Mesenchymal stem cell (in vitro differentiated cells and primary cell): ENCODE data around the gene AUTS2.

Source experiments
- DNase-seq: peaks from one replicate; pipeline ENCODE4 v3.0.0-alpha.2; 2013
- H2AFZ ChIP-seq: one replicate; pipeline ENCODE4 v1.6.1; 2013; ENCODE audit warnings: low read depth, mild to moderate bottlenecking, control low read depth, inconsistent platforms, low read length, moderate library complexity
- H2AK5ac ChIP-seq: 2 replicates; pipeline ENCODE4 v1.6.1; 2013; ENCODE audit warnings: low read length, moderate library complexity, mild to moderate bottlenecking, inconsistent platforms; ENCODE audit not compliant: severe bottlenecking
- H2BK120ac ChIP-seq: one replicate; pipeline ENCODE4 v1.6.1; 2013; ENCODE audit warnings: low read depth, mild to moderate bottlenecking, inconsistent platforms, low read length, moderate library complexity
- H2BK12ac ChIP-seq, 2 experiments: one replicate each; pipeline ENCODE4 v1.6.1; 2013; ENCODE audit warnings: inconsistent platforms in 2 of 2, low read length in 2 of 2, mild to moderate bottlenecking in 2 of 2, moderate library complexity in 2 of 2, control low read depth in 1 of 2
- H2BK15ac ChIP-seq: one replicate; pipeline ENCODE4 v1.6.1; 2013; ENCODE audit warnings: mild to moderate bottlenecking, low read depth, inconsistent platforms; ENCODE audit not compliant: poor library complexity, severe bottlenecking
- H2BK5ac ChIP-seq: 2 replicates; pipeline ENCODE4 v1.6.1; 2013; ENCODE audit warnings: low read depth, mild to moderate bottlenecking, low read length, control low read depth, inconsistent platforms; ENCODE audit not compliant: poor library complexity, severe bottlenecking
- H3K14ac ChIP-seq, 2 experiments: one replicate each; pipeline ENCODE4 v1.6.1; 2013; ENCODE audit warnings: inconsistent platforms in 2 of 2, low read length in 2 of 2, control low read depth in 1 of 2, mild to moderate bottlenecking in 1 of 2, moderate library complexity in 1 of 2
- H3K18ac ChIP-seq, 2 experiments: one replicate each; pipeline ENCODE4 v1.6.1; 2013; ENCODE audit warnings: inconsistent platforms in 2 of 2, low read length in 2 of 2, control low read depth in 1 of 2, low read depth in 1 of 2, mild to moderate bottlenecking in 1 of 2
- H3K23ac ChIP-seq, 2 experiments: one replicate each; pipeline ENCODE4 v1.6.1; 2013; ENCODE audit warnings: inconsistent platforms in 2 of 2, low read length in 2 of 2, mild to moderate bottlenecking in 2 of 2, moderate library complexity in 2 of 2, control low read depth in 1 of 2
- H3K27ac ChIP-seq: 2 replicates; pipeline ENCODE4 v1.5.1; 2013; ENCODE audit warnings: mild to moderate bottlenecking, moderate library complexity, low read length, control low read depth, inconsistent platforms; ENCODE audit not compliant: poor library complexity, severe bottlenecking
- H3K27me3 ChIP-seq, 2 experiments: 2 replicates each; pipeline versions ENCODE4 v1.6.1 to v1.7.0; 2013; ENCODE audit warnings: low read length in 2 of 2, mild to moderate bottlenecking in 2 of 2, moderate library complexity in 2 of 2, control low read depth in 1 of 2, inconsistent platforms in 1 of 2; ENCODE audit not compliant: control insufficient read depth in 1 of 2, insufficient read depth in 1 of 2
- H3K36me3 ChIP-seq, 2 experiments: 2 replicates each; pipeline versions ENCODE4 v1.6.1 to v1.7.0; 2013; ENCODE audit warnings: low read length in 2 of 2, control low read depth in 1 of 2, inconsistent platforms in 1 of 2, low read depth in 1 of 2, mild to moderate bottlenecking in 1 of 2; ENCODE audit not compliant: insufficient read depth in 2 of 2, control insufficient read depth in 1 of 2
- H3K4ac ChIP-seq, 2 experiments: one replicate each; pipeline ENCODE4 v1.6.1; 2013; ENCODE audit warnings: inconsistent platforms in 2 of 2, low read length in 2 of 2, mild to moderate bottlenecking in 2 of 2, moderate library complexity in 2 of 2, control low read depth in 1 of 2, low read depth in 1 of 2
- H3K4me1 ChIP-seq: 2 replicates; pipeline ENCODE4 v1.6.1; 2013; ENCODE audit warnings: low read depth, low read length, control low read depth; ENCODE audit not compliant: control insufficient read depth, insufficient read depth
- H3K4me2 ChIP-seq: 2 replicates; pipeline ENCODE4 v1.6.1; 2013; ENCODE audit warnings: low read length, mild to moderate bottlenecking, inconsistent platforms; ENCODE audit not compliant: poor library complexity, severe bottlenecking
- H3K4me3 ChIP-seq, 2 experiments: 2 replicates each; pipeline versions ENCODE4 v1.5.1 to v1.7.0; 2013; ENCODE audit warnings: low read length in 2 of 2, mild to moderate bottlenecking in 2 of 2, control low read depth in 1 of 2, low read depth in 1 of 2; ENCODE audit not compliant: insufficient read depth in 1 of 2
- H3K79me1 ChIP-seq: replicated peaks from 2 replicates; pipeline ENCODE4 v1.6.1; 2013; ENCODE audit warnings: mild to moderate bottlenecking, control low read depth, low read length, inconsistent platforms; ENCODE audit not compliant: poor library complexity, severe bottlenecking
- H3K9ac ChIP-seq: 2 replicates; pipeline ENCODE4 v1.7.0; 2013; ENCODE audit warnings: mild to moderate bottlenecking, low read length, moderate library complexity
- H3K9me3 ChIP-seq: 2 replicates; pipeline ENCODE4 v1.7.0; 2013; ENCODE audit warnings: mild to moderate bottlenecking, low read length; ENCODE audit not compliant: control insufficient read depth
- H4K8ac ChIP-seq: one replicate; pipeline ENCODE4 v1.6.1; 2013; ENCODE audit warnings: inconsistent platforms, mild to moderate bottlenecking, low read length, moderate library complexity
- H4K91ac ChIP-seq: one replicate; pipeline ENCODE4 v1.6.1; 2013; ENCODE audit warnings: mild to moderate bottlenecking, low read length, inconsistent platforms
- WGBS: methylation state at CpG from one replicate; pipeline ENCODE4 v1.1.7; 2013; ENCODE audit warnings: mixed read lengths; 5-methylcytosine and 5-hydroxymethylcytosine counted together

The AUTS2 gene

DNA sequence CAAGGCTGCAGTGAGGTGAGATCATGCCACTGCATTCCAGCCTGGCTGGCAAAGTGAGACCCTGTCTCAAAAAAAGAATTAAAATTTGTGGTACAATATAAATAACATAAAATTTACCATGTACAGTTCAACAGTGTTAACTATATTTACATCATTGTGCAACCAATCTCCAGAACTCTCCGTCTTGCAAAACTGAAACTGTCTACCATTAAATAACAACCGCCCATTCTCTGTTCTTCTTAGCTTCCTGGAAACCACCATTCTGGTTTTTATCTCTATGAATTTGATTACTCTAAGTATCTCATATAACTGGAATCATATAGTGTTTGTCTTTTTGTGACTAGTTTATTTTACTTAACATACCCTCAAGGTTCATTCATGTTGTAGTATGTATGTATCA, 167.6 kb downstream of the AUTS2 start:
- Histone ChIP-seq H3K4me3 (no peak overlapping the region), H3K4me1 (peaks cover 2% of the 10 kb centered on the region), H3K79me1 (peaks cover 18% of the 10 kb centered on the region), H2AK5ac (no peak overlapping the region), H4K91ac (no peak overlapping the region), H3K4me2 (no peak overlapping the region), H2BK12ac (no peak overlapping the region), H3K18ac (no peak overlapping the region), H3K9me3 (no peaks in the 10 kb centered on the region), H3K36me3 (no peaks in the 10 kb centered on the region), H2BK120ac (no peak overlapping the region), H4K8ac (no peak overlapping the region), H3K14ac (no peak overlapping the region), H3K4ac (no peak overlapping the region), H2BK5ac (no peak overlapping the region), H2AFZ (no peak overlapping the region), H3K27ac (no peak overlapping the region), H3K23ac (no peak overlapping the region), H2BK15ac (no peak overlapping the region), H3K9ac (no peak overlapping the region), H3K27me3 (no peaks in the 10 kb centered on the region)
- DNase-seq = no peak
- WGBS = 89% methylated on average over 2 of the region's 2 CpGs

DNA sequence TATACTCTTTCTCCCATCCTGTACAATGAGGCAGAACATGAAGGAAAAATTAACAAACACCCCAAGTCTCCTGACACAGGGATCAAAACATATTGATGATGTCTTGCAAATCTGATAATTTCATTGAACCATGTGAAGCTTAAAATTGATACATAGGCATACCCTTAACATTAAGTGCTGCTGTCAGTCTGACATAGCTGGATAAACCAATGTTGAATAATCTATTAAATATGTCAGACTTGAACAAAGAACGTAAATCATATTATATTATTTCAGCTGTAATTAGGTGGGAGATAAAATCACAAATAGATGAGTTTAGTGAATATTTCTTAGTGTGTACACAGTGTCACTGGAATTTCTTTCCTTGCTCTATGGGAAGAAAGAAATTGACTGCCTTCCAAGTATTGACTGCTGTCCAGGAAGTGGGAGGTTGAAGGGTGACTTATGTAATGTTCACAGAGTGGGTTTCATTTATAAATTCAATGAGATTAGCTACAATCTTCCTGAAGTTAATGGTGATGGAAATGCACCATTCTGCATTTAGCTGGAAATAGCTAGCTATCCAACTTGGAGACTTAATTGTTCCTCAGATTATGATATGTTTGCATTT, 170.8 kb downstream of the AUTS2 start:
- no peak overlapping the region for H3K9ac ChIP-seq
- H2AK5ac ChIP-seq = no peak overlapping the region
- H3K18ac ChIP-seq = no peak overlapping the region
- no peak overlapping the region for H2AFZ ChIP-seq
- no peak overlapping the region for H3K4me2 ChIP-seq
- H3K79me1 ChIP-seq = peaks cover 21% of the 10 kb centered on the region
- no CpG with 5 or more reads among the region's 1 CpG for WGBS
- no peaks in the 10 kb centered on the region for H3K27me3 ChIP-seq
- H3K4ac ChIP-seq = no peak overlapping the region
- H3K36me3 ChIP-seq = no peaks in the 10 kb centered on the region
- no peak overlapping the region for H4K8ac ChIP-seq
- H3K27ac ChIP-seq = no peak overlapping the region
- no peak for DNase-seq
- H2BK5ac ChIP-seq = no peak overlapping the region
- peaks cover 3% of the 10 kb centered on the region for H3K4me1 ChIP-seq
- H2BK120ac ChIP-seq = no peak overlapping the region
- H3K14ac ChIP-seq = no peak overlapping the region
- no peak overlapping the region for H2BK12ac ChIP-seq
- H4K91ac ChIP-seq = no peak overlapping the region
- no peak overlapping the region for H2BK15ac ChIP-seq
- H3K9me3 ChIP-seq = no peaks in the 10 kb centered on the region
- H3K4me3 ChIP-seq = no peak overlapping the region
- H3K23ac ChIP-seq = no peak overlapping the region

DNA sequence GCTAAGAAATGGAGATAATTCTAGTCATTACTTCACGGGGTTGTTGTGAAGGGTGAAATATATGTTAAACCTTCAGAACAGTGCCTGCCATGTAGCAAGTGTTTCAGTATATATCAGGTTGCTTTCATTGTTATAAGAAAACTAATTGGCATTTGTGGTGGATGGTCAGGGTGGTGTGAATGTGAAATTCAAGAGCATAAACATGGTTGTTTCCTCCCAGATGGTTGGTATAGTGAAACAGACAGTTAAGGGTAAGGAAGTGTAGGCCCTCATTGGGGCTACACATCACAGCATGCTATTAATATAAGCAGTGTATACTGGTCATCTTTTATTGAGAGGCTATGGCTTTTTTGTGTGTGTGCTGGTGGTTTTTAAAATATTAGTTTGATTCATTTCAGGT, 171.6 kb downstream of the AUTS2 start:
- WGBS = 88% methylated on average over 1 of the region's 1 CpG
- no peak overlapping the region for H3K23ac ChIP-seq
- H3K79me1 ChIP-seq = peaks cover 19% of the 10 kb centered on the region
- H3K36me3 ChIP-seq = no peaks in the 10 kb centered on the region
- no peaks in the 10 kb centered on the region for H3K27me3 ChIP-seq
- no peak overlapping the region for H3K27ac ChIP-seq
- H3K9ac ChIP-seq = no peak overlapping the region
- H2BK120ac ChIP-seq = no peak overlapping the region
- H2AK5ac ChIP-seq = no peak overlapping the region
- H2AFZ ChIP-seq = no peak overlapping the region
- H3K4me1 ChIP-seq = peaks cover 3% of the 10 kb centered on the region
- DNase-seq = no peak
- H3K14ac ChIP-seq = no peak overlapping the region
- H4K91ac ChIP-seq = no peak overlapping the region
- H3K18ac ChIP-seq = no peak overlapping the region
- no peaks in the 10 kb centered on the region for H3K9me3 ChIP-seq
- no peak overlapping the region for H2BK5ac ChIP-seq
- no peak overlapping the region for H3K4ac ChIP-seq
- H3K4me2 ChIP-seq = no peak overlapping the region
- no peak overlapping the region for H3K4me3 ChIP-seq
- H2BK15ac ChIP-seq = no peak overlapping the region
- H4K8ac ChIP-seq = no peak overlapping the region
- H2BK12ac ChIP-seq = no peak overlapping the region

DNA sequence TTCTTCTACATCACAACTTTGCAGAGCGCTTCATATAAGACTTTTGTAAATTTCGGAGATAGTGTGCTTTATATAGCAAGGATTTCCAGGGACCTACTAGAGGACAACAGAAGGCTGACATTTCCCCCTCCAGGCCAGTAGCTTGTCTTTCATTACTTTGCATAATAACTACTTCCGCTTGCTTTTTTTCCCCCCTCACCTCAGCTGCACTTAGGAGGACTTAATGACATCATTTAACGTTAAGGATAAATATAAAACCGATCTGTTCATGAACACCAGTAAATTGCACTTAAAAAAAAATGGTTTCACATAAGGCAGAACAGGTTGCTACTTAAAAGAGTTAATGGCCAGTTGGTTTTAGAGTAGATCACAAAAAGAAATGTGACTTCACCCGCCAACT, 172.3 kb downstream of the AUTS2 start:
- Histone ChIP-seq H4K91ac (no peak overlapping the region), H3K36me3 (no peaks in the 10 kb centered on the region), H3K14ac (no peak overlapping the region)

More for the DNA sequence above, 172.3 kb downstream of the AUTS2 start:
- no peak overlapping the region for H2BK5ac ChIP-seq
- no peak for DNase-seq
- no peak overlapping the region for H3K4me3 ChIP-seq
- H2BK15ac ChIP-seq = no peak overlapping the region
- H3K9me3 ChIP-seq = no peaks in the 10 kb centered on the region
- no peak overlapping the region for H3K9ac ChIP-seq
- no peak overlapping the region for H2AFZ ChIP-seq
- no peak overlapping the region for H3K4me2 ChIP-seq
- peaks cover 18% of the 10 kb centered on the region for H3K79me1 ChIP-seq
- H4K8ac ChIP-seq = no peak overlapping the region
- 91% methylated on average over 5 of the region's 6 CpGs for WGBS
- H2BK120ac ChIP-seq = no peak overlapping the region
- no peak overlapping the region for H3K27ac ChIP-seq
- no peak overlapping the region for H2AK5ac ChIP-seq
- no peaks in the 10 kb centered on the region for H3K27me3 ChIP-seq
- no peak overlapping the region for H2BK12ac ChIP-seq
- H3K4me1 ChIP-seq = peaks cover 3% of the 10 kb centered on the region
- no peak overlapping the region for H3K23ac ChIP-seq
- H3K18ac ChIP-seq = no peak overlapping the region
- no peak overlapping the region for H3K4ac ChIP-seq
